ENCODE data around the gene KCP. TPM values are rescaled to one million over a fixed set of nuclear protein-coding genes. Genes with fewer than 3 reads are reported as not detected.

Gene KCP
- total RNA-seq, 1 donor from 2014 or later: 0.16 TPM

DNA sequence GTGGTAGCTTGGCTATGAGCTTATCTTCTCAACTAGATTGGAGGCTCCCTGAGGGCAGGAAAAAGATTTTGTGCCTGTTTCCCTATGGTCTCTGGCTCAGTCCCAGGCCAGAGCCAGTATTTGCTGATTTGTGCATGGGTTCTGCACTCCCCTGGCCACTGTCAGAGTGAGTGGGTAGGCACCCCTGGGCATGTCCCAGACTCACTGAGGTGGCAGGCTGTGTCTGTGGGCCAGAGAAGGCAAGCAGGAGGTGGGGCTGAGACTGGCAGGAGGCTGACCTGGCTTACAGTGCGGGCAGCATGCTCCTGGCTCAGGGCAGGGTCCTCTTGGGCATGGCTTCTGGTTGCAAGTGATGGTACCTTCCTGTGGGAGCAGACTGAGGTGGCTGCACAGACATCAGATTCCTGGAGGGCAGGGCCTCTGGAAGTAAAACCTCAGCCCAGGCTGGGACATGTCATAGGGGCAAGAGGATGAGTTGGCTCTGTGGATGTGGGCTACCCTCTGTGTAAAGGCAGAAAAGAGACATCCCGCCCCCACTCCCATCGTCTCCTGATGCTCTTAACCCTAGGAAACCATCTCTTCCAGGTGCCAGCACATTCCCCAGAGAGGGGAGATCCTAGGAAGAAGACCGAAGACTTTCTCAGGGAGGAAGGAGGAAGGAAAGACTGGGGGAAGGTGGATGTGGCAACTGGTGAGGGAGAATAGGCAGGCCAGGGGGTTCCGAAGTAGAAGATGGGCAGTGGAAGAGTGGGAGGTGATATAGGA lies 4.3 kb downstream of the KCP start:
- DNase-seq: no peak

DNA sequence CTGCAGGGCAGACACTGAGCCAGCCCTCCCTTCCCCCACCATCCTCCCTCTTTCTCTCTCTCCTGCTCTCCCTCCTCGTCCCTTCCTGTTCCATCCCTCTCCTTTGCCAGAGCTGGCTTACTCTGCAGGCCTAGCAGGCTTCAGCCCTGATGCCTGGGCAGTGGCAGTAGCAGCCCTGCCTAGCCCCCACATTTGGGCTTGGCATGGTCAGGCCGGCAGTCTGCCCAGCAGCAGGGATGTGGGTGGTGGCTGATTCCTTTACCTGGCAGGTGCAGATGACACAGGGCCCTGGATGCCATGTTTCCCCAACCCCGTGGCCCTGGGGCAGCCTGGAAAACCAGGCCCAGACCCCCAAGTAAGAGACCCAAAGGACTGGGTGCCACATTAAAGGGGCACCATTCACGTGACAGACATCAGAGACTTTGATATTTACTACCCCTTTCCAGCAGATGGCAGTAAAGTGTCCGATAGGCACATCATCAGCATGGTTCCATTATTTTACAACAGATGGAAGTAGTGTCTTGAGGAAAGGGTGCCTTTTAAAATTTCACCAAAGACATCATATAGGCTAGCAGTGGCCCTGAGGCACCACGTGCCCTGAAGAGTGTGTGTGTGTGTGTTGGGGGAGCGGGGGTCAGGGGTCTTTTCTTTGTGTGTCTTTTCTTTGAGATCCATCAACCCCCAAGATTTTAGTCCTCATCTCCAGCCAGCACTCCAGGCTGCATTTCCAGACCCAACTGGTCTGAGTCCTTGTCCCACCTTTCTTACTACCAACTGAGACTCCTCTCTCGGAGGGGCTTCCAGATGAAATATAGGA lies 5.9 kb downstream of the KCP start:
- DNase-seq: no peak

- DNase-seq: no peak
Measured at GRCh38 chr7:128903621-128904361, 6.7 kb downstream of the KCP start.

DNA sequence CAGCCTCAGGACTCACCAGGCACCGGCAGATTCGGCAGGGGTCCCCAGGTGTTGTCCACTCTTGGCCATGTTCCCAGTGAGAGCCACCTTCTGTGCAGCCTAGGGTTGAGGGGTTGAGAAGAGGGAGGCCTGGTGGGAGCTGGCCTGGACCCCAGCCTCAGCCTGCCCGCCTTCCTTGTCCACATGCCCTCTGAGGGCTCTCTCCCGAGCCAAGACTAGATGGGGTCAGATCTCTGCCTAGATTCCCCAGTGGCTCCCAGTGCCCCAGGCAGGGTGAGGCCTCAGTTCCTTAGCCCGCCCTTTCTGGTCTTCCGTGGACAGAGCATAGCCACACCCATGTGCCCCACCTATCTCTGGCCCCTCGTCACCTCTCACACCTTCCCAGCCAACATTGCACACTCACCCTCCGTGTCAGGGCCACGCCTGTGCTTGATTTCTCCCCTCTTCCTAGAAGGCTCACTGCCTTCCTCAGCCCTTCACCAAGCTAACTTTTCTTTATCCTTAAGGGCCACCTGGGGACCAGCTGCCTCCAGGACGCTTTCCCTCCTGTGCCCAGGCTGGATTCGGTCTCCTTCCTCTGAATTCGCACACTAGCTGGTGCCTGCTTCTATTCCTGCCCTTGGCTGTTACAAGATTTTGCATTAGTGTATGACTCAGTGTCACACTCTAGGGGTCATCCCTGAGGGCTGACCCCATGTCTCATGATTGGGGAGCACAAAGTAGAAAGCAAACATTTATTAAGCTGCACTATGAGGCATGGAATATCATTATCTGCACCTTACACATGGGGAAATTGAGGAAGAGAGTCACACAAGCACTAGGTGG lies 7.5 kb downstream of the KCP start:
- no peak for DNase-seq

DNA sequence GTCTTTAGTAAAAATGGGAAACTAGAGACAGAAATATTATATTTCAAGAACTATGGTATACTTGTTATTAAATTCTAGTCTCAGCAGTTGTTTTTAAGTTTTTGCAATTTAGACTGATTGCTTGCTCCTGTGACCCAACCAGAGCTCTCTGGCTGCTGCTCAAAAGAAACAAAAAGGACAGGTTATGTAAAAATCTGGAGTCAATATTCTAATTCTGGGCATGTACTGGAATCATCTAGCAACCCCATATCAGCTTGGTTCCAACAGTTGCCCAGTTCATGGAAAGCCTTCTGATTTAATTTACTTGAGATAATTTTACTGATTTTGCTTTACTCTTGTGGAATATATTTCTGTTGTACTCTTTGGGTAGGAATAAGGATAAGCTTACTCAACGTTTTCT lies 10.3 kb downstream of the KCP start:
- DNase-seq: no peak

- DNase-seq: no peak
Measured at GRCh38 chr7:128899392-128899791, 11.1 kb downstream of the KCP start.

DNA sequence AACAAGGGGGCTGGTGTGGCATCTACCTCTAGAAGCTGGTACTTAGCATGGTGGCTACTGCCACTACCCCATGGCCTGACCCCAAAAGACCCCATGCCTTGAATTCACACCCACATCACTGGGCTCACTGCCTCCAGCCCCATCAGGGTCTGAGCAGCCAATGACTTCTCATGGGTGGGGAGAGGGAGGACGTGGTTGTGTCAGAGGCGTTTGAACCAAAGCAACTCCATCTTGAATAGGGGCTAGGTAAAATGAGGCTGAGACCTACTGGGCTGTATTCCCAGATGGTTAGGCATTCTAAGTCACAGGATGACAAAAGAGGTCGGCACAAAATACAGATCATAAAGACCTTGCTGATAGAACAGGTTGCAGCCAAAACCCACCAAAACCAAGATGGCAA lies 15.2 kb downstream of the KCP start:
- no peak for DNase-seq

DNA sequence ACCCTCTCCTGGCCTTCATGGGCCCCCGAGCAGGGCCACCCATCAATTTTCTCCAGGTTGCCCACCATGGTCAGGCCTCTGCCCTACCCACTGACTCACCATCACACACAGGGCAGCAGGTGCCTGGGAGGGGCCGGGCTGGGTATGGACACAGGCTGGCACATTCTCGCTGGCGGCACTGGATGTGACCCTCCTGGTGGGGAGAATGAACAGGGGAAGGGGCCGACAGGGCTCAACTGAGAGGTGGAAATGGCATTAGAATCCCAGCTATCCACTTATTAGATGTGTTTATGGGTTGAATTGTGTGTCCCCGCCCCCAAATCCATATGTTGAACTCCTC lies 16.4 kb downstream of the KCP start:
- DNase-seq: no peak

DNA sequence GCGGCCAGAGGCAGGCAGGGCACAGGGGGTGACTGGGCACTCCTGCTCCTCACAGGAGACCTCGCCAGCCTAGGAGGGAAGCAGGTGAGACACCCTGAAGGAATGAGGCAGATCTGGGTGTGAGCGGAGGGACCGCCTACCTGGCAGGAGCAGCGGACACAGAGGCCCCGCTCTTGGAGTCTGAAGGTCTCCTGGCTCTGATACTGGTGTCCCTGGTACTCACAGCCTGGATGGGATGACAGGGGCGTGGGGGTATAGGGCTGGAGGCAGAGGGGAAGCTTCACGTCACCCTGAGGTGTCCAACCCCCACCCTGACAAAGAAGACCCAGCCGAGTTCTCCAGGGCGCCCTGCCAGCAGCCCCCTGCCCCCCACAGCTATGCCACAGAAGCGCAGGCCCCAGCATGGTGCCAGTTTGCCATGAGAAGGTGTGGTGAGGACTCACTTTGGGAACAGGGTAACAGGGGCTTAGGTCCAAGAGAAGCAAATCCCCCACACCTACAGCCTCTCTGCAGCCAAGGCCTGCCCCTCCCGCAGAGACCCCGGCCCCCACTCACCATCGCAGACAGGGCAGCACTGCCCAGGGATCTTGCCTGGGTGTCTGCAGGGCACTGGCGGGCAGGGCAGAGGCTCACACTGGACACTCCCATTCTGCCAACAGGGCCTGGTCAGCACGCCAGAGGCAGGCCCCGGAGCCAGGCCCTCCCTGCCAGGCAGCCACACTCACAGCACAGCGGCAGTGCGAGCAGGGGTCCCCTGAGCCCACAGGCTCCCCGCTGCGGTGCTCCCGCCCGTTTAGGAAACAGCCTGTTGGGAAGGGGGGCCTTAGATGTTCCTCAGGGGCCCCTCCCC lies 17.0 kb downstream of the KCP start:
- no peak for DNase-seq

DNA sequence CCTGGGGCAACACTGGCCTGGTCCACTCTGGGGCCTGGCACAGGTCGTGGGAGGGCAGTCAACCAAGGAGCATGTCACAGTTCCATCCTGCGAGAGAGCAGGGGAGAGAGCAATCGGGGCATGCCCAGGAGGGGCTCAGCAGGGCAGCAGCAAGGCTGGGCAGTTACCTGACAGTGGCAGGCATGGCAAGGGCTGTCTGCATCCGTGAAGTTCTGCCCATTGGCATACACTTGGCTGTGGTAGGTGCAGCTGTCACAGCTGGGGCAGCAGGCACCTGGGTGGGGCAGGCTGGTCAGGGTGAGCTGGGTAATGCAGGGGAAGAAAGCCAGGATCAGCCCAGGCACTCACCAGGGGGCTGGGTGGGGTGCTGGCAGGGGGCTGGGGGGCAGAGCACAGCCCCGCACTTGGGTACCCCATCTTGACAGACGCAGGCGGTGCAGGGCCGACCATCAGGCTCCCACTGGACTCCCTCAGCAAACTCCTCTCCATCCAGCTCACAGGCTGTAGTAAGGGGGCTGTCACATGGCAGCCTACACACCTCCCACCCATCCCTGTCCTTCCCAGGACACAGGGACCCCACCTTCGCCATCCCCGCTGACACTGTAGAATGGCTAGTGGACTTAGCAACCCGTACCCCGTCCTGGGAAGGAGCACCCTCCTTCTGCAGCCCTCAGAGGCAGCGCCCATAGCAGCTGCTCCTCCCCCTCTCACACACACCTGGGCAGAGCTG lies 17.8 kb downstream of the KCP start:
- no peak for DNase-seq

DNA sequence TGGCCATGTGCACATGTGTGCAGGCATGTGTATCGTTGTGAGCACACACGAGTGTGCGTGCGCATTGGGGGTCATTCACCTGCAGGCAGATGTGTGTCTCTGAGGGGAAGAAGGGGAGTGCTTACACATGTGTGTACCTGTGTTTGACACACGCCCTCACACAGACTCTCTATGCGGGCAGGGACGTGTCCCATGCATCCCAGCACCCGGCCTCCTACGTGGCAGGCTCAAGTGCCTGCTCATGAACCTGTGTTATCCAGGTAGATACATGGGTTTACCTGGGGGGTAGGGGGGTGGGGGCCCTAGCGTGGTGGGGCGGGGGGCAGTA lies 18.6 kb downstream of the KCP start:
- DNase-seq: no peak

DNA sequence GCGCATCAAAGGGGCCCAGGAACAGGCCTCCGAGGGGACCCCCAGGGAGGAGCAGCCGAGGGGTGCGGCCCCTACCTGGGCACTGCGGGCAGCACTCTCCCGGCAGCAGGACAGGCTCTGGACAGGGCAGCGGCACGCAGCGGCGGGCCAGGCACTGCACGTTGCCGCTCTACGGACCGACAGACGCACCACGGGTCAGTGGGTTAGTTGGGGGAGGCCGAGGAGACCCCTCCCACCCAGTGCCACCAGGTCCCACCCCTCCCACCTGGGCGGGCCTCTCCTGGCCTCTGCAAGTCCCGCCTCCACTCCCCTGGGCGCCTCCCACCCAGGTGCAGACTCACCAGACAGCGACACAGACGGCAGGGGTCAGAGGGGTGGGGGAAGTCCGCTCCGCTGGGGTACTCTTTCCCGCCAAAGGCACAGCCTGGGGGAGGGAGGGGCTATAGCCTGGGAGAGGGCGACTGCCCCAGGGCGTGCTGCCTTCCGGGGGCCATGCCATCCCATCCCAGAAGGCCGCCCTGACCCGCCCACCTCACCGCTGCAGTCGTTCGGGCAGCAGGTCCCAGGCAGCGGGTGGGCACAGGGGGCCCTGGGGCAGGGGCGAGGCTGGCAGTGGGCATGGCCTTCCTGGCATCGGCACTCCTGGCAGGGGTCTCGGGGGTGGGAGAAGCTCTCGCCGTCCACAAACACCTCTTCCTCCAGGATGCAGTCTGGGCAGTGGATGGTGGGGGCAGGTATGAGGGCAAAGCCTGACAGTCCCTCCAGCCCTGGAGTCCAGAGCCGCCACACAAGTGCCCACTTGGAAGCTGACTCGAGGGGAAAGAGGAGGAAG lies 19.2 kb downstream of the KCP start:
- no peak for DNase-seq

DNA sequence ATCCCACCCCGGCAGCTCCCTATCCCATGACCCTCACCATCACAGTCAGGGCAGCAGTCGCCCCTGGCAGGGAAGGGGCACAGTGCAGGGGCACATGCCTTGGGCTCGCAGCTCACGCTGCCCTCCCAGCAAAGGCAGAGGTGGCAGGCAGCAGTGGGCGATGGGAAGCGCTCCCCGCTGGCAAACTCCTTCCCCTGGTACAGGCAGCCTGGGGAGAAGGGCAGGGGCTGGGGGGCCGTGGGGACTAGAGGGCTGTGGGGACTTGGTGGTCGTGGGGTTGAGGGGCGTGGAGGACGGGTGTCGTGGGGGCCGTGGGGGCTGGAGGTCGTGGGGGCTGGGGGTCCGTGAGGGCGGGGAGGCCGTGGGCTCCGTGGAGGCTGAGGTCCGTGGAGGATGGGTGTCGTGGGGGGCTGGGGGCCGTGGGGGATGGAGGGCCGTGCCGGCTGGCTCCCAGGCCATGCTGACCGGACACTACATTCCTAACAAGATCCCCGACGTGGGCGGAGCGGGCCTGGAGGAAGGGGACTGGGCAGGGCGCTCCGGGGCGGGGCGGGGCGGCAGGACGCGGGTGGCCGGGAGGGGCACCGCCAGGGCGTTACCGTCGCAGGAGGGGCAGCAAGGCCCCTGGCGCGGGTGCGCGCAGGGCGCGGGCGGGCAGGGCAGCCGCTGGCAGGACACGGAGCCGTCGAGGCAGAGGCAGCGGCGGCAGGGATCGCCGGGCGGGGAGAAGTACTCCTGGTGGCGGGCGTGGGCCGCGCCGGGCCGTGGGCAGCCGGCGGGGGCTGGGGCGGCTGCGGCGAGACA lies 20.0 kb downstream of the KCP start:
- no peak for DNase-seq

DNA sequence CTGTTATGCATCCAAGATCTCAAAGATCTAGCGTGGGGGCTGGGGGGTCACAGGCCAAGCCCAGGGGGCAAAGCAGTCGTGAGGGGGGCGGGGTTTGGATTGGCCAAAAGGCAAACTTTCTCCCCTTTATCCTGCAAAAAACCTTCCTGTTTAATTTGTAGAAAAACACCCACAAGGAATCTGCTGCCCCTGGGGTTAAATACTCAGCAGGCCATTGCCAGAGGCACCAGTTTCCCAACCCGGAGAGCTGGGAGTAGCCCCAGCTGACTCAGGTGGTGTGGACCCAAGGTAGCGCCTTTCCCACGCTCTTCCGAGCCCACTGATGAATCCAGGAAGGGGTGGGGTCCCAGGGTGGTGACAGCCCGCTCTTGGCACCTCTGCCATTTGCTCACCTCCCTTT lies 21.4 kb downstream of the KCP start:
- DNase-seq: no peak

- no peak for DNase-seq
Measured at GRCh38 chr7:128888756-128889095, 21.8 kb downstream of the KCP start.

DNA sequence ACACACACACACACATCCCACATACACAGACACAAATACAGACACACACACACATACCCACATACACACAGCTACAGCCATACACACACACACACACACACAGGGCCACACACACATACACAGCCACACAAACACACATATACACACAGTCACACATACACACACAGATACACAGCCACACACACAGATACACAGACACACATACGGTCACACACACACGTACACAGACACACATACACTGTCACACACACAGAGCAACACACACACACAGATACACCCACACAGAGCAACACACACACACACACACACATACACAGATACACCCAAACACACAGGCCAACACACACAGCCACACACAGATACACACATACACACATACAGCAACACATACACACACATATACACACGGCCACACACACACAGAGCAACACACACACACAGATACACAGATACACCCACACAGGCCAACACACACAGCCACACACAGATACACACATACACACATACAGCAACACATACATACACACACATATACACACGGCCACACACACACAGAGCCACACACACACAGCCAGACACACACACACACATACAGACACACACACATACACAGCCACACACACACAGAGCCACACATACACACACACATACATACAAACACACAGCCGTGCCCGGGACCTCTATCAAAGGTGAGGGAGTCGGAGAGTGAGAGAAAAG lies 22.3 kb downstream of the KCP start:
- DNase-seq: no peak

DNA sequence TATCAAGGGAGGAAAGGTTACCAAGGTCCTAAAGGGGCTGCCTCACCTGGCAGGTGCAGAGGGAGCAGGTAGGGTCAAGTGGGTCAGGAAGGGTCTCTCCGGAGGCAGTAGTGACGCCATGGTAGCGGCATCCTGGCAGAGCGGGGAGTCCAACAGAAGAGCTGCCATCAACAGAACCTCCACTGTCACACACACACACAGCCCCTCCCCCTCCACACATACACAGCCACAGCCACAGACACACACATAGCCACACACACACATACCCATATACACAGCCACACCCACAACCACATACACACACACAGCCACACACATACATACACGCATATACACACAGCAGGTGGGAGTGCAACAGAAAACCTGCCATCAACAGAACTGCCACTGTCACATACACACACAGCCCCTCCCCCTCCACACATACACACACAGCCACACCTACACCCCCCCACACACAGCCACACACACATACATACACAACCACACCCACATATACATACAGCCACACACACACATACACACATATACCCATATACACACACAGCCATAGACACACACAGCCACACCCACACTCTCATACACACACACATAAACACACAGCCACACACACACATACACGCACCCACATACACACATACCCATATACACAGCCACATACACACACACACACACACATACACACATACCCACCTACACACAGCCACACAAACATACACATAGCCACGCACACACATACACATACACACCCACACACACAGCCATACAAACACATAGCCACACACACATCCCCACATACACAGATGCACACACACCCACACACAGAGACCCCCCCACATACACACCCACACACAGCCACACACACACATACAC lies 23.1 kb downstream of the KCP start:
- DNase-seq: no peak

Data from occipital lobe (tissue), 2 donors.